ES-I3 (cell line): ENCODE data around the gene TRPC5OS.

Experiments used
- H3K36me3 ChIP-seq: 2 replicates; pipeline ENCODE4 v1.6.1; 2013; ENCODE audit warnings: mild to moderate bottlenecking, low read length, control low read depth, moderate library complexity; ENCODE audit not compliant: insufficient read depth
- H3K4me1 ChIP-seq: 2 replicates; pipeline ENCODE4 v1.6.1; 2013; ENCODE audit warnings: mild to moderate bottlenecking, control low read depth, low read length; ENCODE audit not compliant: insufficient read depth
- H3K9ac ChIP-seq: 2 replicates; pipeline ENCODE4 v1.6.1; 2013; ENCODE audit warnings: low read depth, mild to moderate bottlenecking, low read length, moderate library complexity
- H3K9me3 ChIP-seq: 2 replicates; pipeline ENCODE4 v1.6.1; 2013; ENCODE audit warnings: mild to moderate bottlenecking, low read length, moderate library complexity; ENCODE audit not compliant: control insufficient read depth, insufficient read depth

TRPC5OS gene

GRCh38 chrX:111874241-111874640 lies 1.7 kb upstream of the TRPC5OS start:
- Histone ChIP-seq H3K9me3 (no peaks in the 10 kb centered on the region), H3K4me1 (peaks cover 3% of the 10 kb centered on the region), H3K9ac (no peak overlapping the region), H3K36me3 (no peaks in the 10 kb centered on the region)

- Histone ChIP-seq H3K36me3 (no peaks in the 10 kb centered on the region), H3K9ac (no peak overlapping the region), H3K4me1 (no peaks in the 10 kb centered on the region), H3K9me3 (no peaks in the 10 kb centered on the region)
These were observed 665 bp downstream of the TRPC5OS start for GRCh38 chrX:111876646-111877045.

- H3K4me1 ChIP-seq: no peaks in the 10 kb centered on the region
- no peaks in the 10 kb centered on the region for H3K9me3 ChIP-seq
- H3K9ac ChIP-seq: no peak overlapping the region
- no peaks in the 10 kb centered on the region for H3K36me3 ChIP-seq
These were observed 1.7 kb downstream of the TRPC5OS start for GRCh38 chrX:111877681-111878080.

- Histone ChIP-seq H3K4me1 (no peaks in the 10 kb centered on the region), H3K36me3 (no peaks in the 10 kb centered on the region), H3K9me3 (no peaks in the 10 kb centered on the region), H3K9ac (no peak overlapping the region)
These were observed 4.8 kb downstream of the TRPC5OS start for GRCh38 chrX:111880735-111881134.

GRCh38 chrX:111881715-111882114 lies 5.7 kb downstream of the TRPC5OS start:
- H3K9me3 ChIP-seq: no peaks in the 10 kb centered on the region
- no peak overlapping the region for H3K9ac ChIP-seq
- no peaks in the 10 kb centered on the region for H3K36me3 ChIP-seq
- H3K4me1 ChIP-seq: no peaks in the 10 kb centered on the region

- no peaks in the 10 kb centered on the region for H3K4me1 ChIP-seq
- H3K9me3 ChIP-seq: no peaks in the 10 kb centered on the region
- H3K9ac ChIP-seq: no peak overlapping the region
- H3K36me3 ChIP-seq: no peaks in the 10 kb centered on the region
These were observed 10.7 kb downstream of the TRPC5OS start for GRCh38 chrX:111886678-111887077.

GRCh38 chrX:111888600-111888999 lies 12.6 kb downstream of the TRPC5OS start:
- Histone ChIP-seq H3K36me3 (no peaks in the 10 kb centered on the region), H3K9me3 (no peaks in the 10 kb centered on the region), H3K4me1 (no peaks in the 10 kb centered on the region), H3K9ac (no peak overlapping the region)

- no peaks in the 10 kb centered on the region for H3K36me3 ChIP-seq
- H3K4me1 ChIP-seq: no peaks in the 10 kb centered on the region
- no peaks in the 10 kb centered on the region for H3K9me3 ChIP-seq
- H3K9ac ChIP-seq: no peak overlapping the region
These were observed 16.4 kb downstream of the TRPC5OS start for GRCh38 chrX:111892375-111892774.

GRCh38 chrX:111896148-111896547 lies 20.2 kb downstream of the TRPC5OS start:
- no peaks in the 10 kb centered on the region for H3K9me3 ChIP-seq
- no peaks in the 10 kb centered on the region for H3K36me3 ChIP-seq
- H3K9ac ChIP-seq: no peak overlapping the region
- H3K4me1 ChIP-seq: no peaks in the 10 kb centered on the region

GRCh38 chrX:111914398-111915090 lies 38.6 kb downstream of the TRPC5OS start:
- Histone ChIP-seq H3K36me3 (no peaks in the 10 kb centered on the region), H3K9ac (no peak overlapping the region), H3K9me3 (no peaks in the 10 kb centered on the region), H3K4me1 (peaks cover 20% of the 10 kb centered on the region)

- H3K9ac ChIP-seq: no peak overlapping the region
- no peaks in the 10 kb centered on the region for H3K9me3 ChIP-seq
- no peaks in the 10 kb centered on the region for H3K36me3 ChIP-seq
- H3K4me1 ChIP-seq: peaks cover 20% of the 10 kb centered on the region
These were observed 41.6 kb downstream of the TRPC5OS start for GRCh38 chrX:111917591-111917990.

GRCh38 chrX:111928456-111928855 lies 52.5 kb downstream of the TRPC5OS start:
- Histone ChIP-seq H3K9ac (no peak overlapping the region), H3K36me3 (no peaks in the 10 kb centered on the region), H3K4me1 (peaks cover 4% of the 10 kb centered on the region; the same call in 1 of the 2 replicates), H3K9me3 (no peaks in the 10 kb centered on the region)
